Liver (tissue), 9 donors: Measurements from ENCODE around the gene PCDH9. TPM values are rescaled to one million over a fixed set of nuclear protein-coding genes. Genes with fewer than 3 reads are reported as not detected.
A peak's percentile ranks its signal among the peaks of the same experiment; 100 is the strongest.

Experiments
- DNase-seq: peaks from one replicate; pipeline ENCODE4 v3.0.0-alpha.2; 2017; ENCODE audit warnings: low spot score
- H3K27ac ChIP-seq, 2 donors: one replicate each; pipeline ENCODE4 v1.7.0; 2013; ENCODE audit warnings: inconsistent platforms in 2 of 2, low read length in 2 of 2, control low read depth in 1 of 2, low read depth in 1 of 2, mild to moderate bottlenecking in 1 of 2
- H3K27me3 ChIP-seq, 4 donors: one replicate each; pipeline versions ENCODE4 v1.6.1 to v1.7.0; 2013; ENCODE audit warnings: low read length in 3 of 4, inconsistent platforms in 1 of 4, mild to moderate bottlenecking in 1 of 4, moderate library complexity in 1 of 4; ENCODE audit not compliant: control insufficient read depth in 4 of 4, insufficient read depth in 4 of 4
- H3K36me3 ChIP-seq, 4 donors: one replicate each; pipeline versions ENCODE4 v1.6.1 to v1.7.0; 2013; ENCODE audit warnings: low read length in 3 of 4, mild to moderate bottlenecking in 3 of 4, low read depth in 1 of 4, moderate library complexity in 1 of 4; ENCODE audit not compliant: control insufficient read depth in 4 of 4, insufficient read depth in 3 of 4
- H3K4me1 ChIP-seq, 4 donors: one replicate each; pipeline versions ENCODE4 v1.6.1 to v1.7.0; 2013; ENCODE audit warnings: low read length in 3 of 4, mild to moderate bottlenecking in 3 of 4, moderate library complexity in 1 of 4; ENCODE audit not compliant: control insufficient read depth in 4 of 4, insufficient read depth in 4 of 4
- H3K4me3 ChIP-seq, 3 donors: one replicate each; pipeline versions ENCODE4 v1.6.1 to v1.7.0; 2013; ENCODE audit warnings: low read length in 3 of 3, control low read depth in 1 of 3, low read depth in 1 of 3, mild to moderate bottlenecking in 1 of 3
- H3K9ac ChIP-seq, 2 donors: one replicate each; pipeline ENCODE4 v1.7.0; 2013; ENCODE audit warnings: low read length in 2 of 2, mild to moderate bottlenecking in 2 of 2, moderate library complexity in 2 of 2, control low read depth in 1 of 2, low read depth in 1 of 2
- H3K9me3 ChIP-seq, 4 donors: one replicate each; pipeline versions ENCODE4 v1.6.1 to v1.7.0; 2013; ENCODE audit warnings: low read length in 3 of 4; ENCODE audit not compliant: control insufficient read depth in 4 of 4
- ATF3 ChIP-seq: IDR thresholded peaks from 2 replicates; pipeline ENCODE4 v1.6.1; 2016; ENCODE audit warnings: antibody characterized with exemption
- CTCF ChIP-seq: fragments of 150-350 bp; IDR thresholded peaks from 2 replicates; pipeline ENCODE4 v1.5.1; 2017; ENCODE audit warnings: improper control_type of control experiment, low read depth, low read length; ENCODE audit not compliant: missing input control
- EGR1 ChIP-seq, 2 donors: IDR thresholded peaks; 2 replicates each; pipeline ENCODE4 v1.6.1; 2016 to 2018; ENCODE audit warnings: antibody characterized with exemption in 2 of 2, low read depth in 2 of 2
- FOXA1 ChIP-seq: IDR thresholded peaks from 2 replicates; pipeline ENCODE4 v1.6.1; 2016; ENCODE audit warnings: antibody characterized with exemption
- FOXA2 ChIP-seq: IDR thresholded peaks from 2 replicates; pipeline ENCODE4 v1.6.1; 2016; ENCODE audit warnings: antibody characterized with exemption
- GABPA ChIP-seq, 2 donors: IDR thresholded peaks in 1 of 2; conservative IDR thresholded peaks in 1 of 2; 2 replicates each; pipeline ENCODE4 v1.6.1; 2016; ENCODE audit warnings: antibody characterized with exemption in 2 of 2, mild to moderate bottlenecking in 1 of 2, moderate library complexity in 1 of 2
- HNF4A ChIP-seq, 2 donors: conservative IDR thresholded peaks; 2 replicates each; pipeline ENCODE4 v1.6.1; 2016; ENCODE audit warnings: antibody characterized with exemption in 2 of 2, mild to moderate bottlenecking in 2 of 2
- HNF4G ChIP-seq: IDR thresholded peaks from 2 replicates; pipeline ENCODE4 v1.6.1; 2016; ENCODE audit warnings: antibody characterized with exemption
- JUND ChIP-seq, 2 donors: IDR thresholded peaks; 2 replicates each; pipeline ENCODE4 v1.6.1; 2016; ENCODE audit warnings: antibody characterized with exemption in 2 of 2
- MAX ChIP-seq: IDR thresholded peaks from 2 replicates; pipeline ENCODE4 v1.6.1; 2016; ENCODE audit warnings: antibody characterized with exemption
- NR2F2 ChIP-seq: IDR thresholded peaks from 2 replicates; pipeline ENCODE4 v1.6.1; 2016; ENCODE audit warnings: antibody characterized with exemption
- RAD21 ChIP-seq, 2 donors: IDR thresholded peaks; 2 replicates each; pipeline ENCODE4 v1.6.1; 2016; ENCODE audit warnings: antibody characterized with exemption in 2 of 2, mild to moderate bottlenecking in 2 of 2
- REST ChIP-seq: IDR thresholded peaks from 2 replicates; pipeline ENCODE4 v1.6.1; 2016; ENCODE audit warnings: antibody characterized with exemption, mild to moderate bottlenecking
- RXRA ChIP-seq, 2 donors: IDR thresholded peaks; 2 replicates each; pipeline ENCODE4 v1.6.1; 2017 to 2018; ENCODE audit warnings: antibody characterized with exemption in 2 of 2, mild to moderate bottlenecking in 1 of 2
- SP1 ChIP-seq: IDR thresholded peaks from 2 replicates; pipeline ENCODE4 v1.6.1; 2018; ENCODE audit warnings: antibody characterized with exemption, mild to moderate bottlenecking
- TAF1 ChIP-seq: conservative IDR thresholded peaks from 2 replicates; pipeline ENCODE4 v1.6.1; 2016; ENCODE audit warnings: antibody characterized with exemption, mild to moderate bottlenecking
- YY1 ChIP-seq: IDR thresholded peaks from 2 replicates; pipeline ENCODE4 v1.6.1; 2016; ENCODE audit warnings: antibody characterized with exemption, mild to moderate bottlenecking
- ZBTB33 ChIP-seq: IDR thresholded peaks from 2 replicates; pipeline ENCODE4 v1.6.1; 2016; ENCODE audit warnings: antibody characterized with exemption
- WGBS: extraction: QIAGEN DNeasy Blood & Tissue Kit; methylation state at CpG from one replicate; pipeline ENCODE4 v1.1.7; 2013; 5-methylcytosine and 5-hydroxymethylcytosine counted together
- polyA plus RNA-seq, 2 donors: library from polyadenylated mRNA; stranded (reverse) in 1 of 2; unstranded in 1 of 2; fragments of 200-250 nt in 1 of 2; fragments of >200 nt in 1 of 2; fragmentation: Nextera tagmentation in 1 of 2; extraction: Ambion mirVana in 1 of 2; gene quantifications; one replicate each; pipeline versions ENCODE4 v1.2.1 to v1.2.3, GENCODE V29; 2013 to 2015
- total RNA-seq, 2 donors: library from RNA; depleted of rRNA; stranded (reverse); fragments of >200 nt; gene quantifications; one replicate each; pipeline ENCODE4 v1.2.3, GENCODE V29; 2014
- donor health status: healthy.
- donor health status: healthy.
- donor health status: healthy.
- donor health status: healthy.
- donor health status: healthy.

PCDH9 gene
- total and polyA plus RNA-seq, 4 donors = 0.90 to 4.0 (median 2.2) TPM

GRCh38 chr13:66837246-66837645 is 392.9 kb downstream of the PCDH9 start:
- no peak overlapping the region for H3K4me3 ChIP-seq
- WGBS = 73% methylated on average over 10 of the region's 10 CpGs
- H3K9me3 ChIP-seq = no peaks in the 10 kb centered on the region
- peaks cover 0 to 8% (median 0%) of the 10 kb centered on the region in 4 donors for H3K27me3 ChIP-seq
- TF ChIP-seq GABPA (IDR thresholded peaks at IDR 0.05 in 1 of 2, conservative IDR thresholded peaks at IDR 0.05 in 1 of 2) (no peak), MAX (no peak), HNF4G (no peak), RXRA (IDR thresholded peaks at IDR 0.05) (no peak)
- DNase-seq = no peak
- no peaks in the 10 kb centered on the region for H3K4me1 ChIP-seq
- H3K27ac ChIP-seq = no peak overlapping the region
- no peak overlapping the region for H3K9ac ChIP-seq
- no peaks in the 10 kb centered on the region for H3K36me3 ChIP-seq

- DNase-seq = peak; percentile 56
- no peaks in the 10 kb centered on the region for H3K36me3 ChIP-seq
- no peaks in the 10 kb centered on the region for H3K4me1 ChIP-seq
- H3K9ac ChIP-seq = no peak overlapping the region
- peaks cover 0 to 5% (median 0%) of the 10 kb centered on the region in 4 donors for H3K27me3 ChIP-seq
- WGBS = 29% methylated on average over 9 of the region's 9 CpGs
- H3K27ac ChIP-seq = no peak overlapping the region
- peak; percentile 86 for TF ChIP-seq FOXA2
- TF ChIP-seq EGR1 (IDR thresholded peaks at IDR 0.05; ENCODE audit: low read depth in 2 of 2) = no peak
- TF ChIP-seq HNF4G = no peak
- peak; percentile 62 for TF ChIP-seq YY1
- peak; percentile 67 for TF ChIP-seq FOXA1
- no peak overlapping the region for H3K4me3 ChIP-seq
- no peaks in the 10 kb centered on the region for H3K9me3 ChIP-seq
Observed at GRCh38 chr13:66835040-66835628, 395.0 kb downstream of the PCDH9 start.

GRCh38 chr13:66830940-66831716 is 399.0 kb downstream of the PCDH9 start:
- 70% methylated on average over 2 of the region's 2 CpGs for WGBS
- no peak overlapping the region for H3K9ac ChIP-seq
- no peaks in the 10 kb centered on the region for H3K36me3 ChIP-seq
- no peak for TF ChIP-seq CTCF
- no peak for TF ChIP-seq ZBTB33
- TF ChIP-seq FOXA2 = no peak
- TF ChIP-seq EGR1 (IDR thresholded peaks at IDR 0.05; ENCODE audit: low read depth in 2 of 2) = no peak
- TF ChIP-seq GABPA (IDR thresholded peaks at IDR 0.05 in 1 of 2, conservative IDR thresholded peaks at IDR 0.05 in 1 of 2) = no peak
- TF ChIP-seq ATF3 = no peak
- TF ChIP-seq JUND (IDR thresholded peaks at IDR 0.05) = no peak
- TF ChIP-seq HNF4A (conservative IDR thresholded peaks at IDR 0.05) = no peak
- no peak for TF ChIP-seq RAD21 (IDR thresholded peaks at IDR 0.05)
- no peak for TF ChIP-seq NR2F2
- no peak for TF ChIP-seq SP1
- TF ChIP-seq YY1 = no peak
- TF ChIP-seq RXRA (IDR thresholded peaks at IDR 0.05) = no peak
- TF ChIP-seq HNF4G = no peak
- TF ChIP-seq TAF1 = no peak
- TF ChIP-seq FOXA1 = no peak
- no peak for TF ChIP-seq REST
- TF ChIP-seq MAX = no peak
- no peaks in the 10 kb centered on the region for H3K27me3 ChIP-seq
- DNase-seq = no peak
- H3K9me3 ChIP-seq = no peaks in the 10 kb centered on the region
- H3K4me1 ChIP-seq = no peaks in the 10 kb centered on the region
- H3K4me3 ChIP-seq = no peak overlapping the region
- H3K27ac ChIP-seq = no peak overlapping the region
